Activated CD4-positive, alpha-beta T cell treated with anti-CD3 and anti-CD28 coated beads, Interleukin-2, Interleukin-6, amounts not matched to agents 100 ng/mL and 50 ng/mL, durations not matched to agents 16 hours and 8 hours (primary cell): ENCODE data around the gene F12.
"Not testable (repeated sequence)": the region's sequence is repeated elsewhere in the genome, so short reads cannot be mapped to it uniquely, and the experiment has no call there.

Source experiments
- DNase-seq: peaks from one replicate; pipeline ENCODE4 v3.0.0-alpha.2; 2020

The F12 gene

DNA sequence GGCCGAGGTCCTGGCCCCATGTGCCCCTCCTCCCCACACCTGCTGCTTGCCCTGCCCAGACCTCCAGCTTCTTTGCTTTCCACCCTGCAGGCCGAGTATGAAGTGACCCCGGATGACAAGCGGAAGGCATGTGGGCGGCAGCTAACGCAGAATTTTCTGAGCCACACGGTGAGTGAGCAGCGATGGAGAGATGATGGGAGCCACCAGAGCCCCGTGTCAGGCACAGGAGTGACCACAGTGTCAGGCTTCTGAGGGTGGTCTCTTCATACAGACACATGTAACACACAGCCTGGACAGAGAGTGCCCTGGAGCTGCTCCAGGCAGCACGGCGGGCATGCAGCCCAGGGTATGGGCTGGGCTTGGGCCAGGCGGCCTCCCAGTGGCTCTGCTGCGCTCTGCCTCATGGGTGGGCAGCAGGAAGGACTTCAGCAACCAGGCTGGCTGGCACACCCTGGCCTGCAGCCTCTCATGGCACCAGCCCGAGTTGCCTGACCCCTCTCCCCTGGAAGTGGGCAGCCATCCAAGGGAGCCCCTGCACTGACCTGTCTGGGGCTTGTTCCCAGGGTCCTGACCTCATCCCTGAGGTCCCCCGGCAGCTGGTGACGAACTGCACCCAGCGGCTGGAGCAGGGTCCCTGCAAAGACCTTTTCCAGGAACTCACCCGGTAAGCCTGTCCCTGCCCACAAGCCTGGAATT, 22.9 kb upstream of the F12 start:
- DNase-seq: no peak

GRCh38 chr5:177431317-177432142, 22.2 kb upstream of the F12 start:
- peak; percentile 92 for DNase-seq

GRCh38 chr5:177430972-177431316, 21.6 kb upstream of the F12 start:
- DNase-seq: peak; percentile 33

- DNase-seq: no peak
These were observed 21.0 kb upstream of the F12 start for GRCh38 chr5:177430140-177430951.

GRCh38 chr5:177429248-177430040, 20.1 kb upstream of the F12 start:
- DNase-seq: peak; percentile 94

DNA sequence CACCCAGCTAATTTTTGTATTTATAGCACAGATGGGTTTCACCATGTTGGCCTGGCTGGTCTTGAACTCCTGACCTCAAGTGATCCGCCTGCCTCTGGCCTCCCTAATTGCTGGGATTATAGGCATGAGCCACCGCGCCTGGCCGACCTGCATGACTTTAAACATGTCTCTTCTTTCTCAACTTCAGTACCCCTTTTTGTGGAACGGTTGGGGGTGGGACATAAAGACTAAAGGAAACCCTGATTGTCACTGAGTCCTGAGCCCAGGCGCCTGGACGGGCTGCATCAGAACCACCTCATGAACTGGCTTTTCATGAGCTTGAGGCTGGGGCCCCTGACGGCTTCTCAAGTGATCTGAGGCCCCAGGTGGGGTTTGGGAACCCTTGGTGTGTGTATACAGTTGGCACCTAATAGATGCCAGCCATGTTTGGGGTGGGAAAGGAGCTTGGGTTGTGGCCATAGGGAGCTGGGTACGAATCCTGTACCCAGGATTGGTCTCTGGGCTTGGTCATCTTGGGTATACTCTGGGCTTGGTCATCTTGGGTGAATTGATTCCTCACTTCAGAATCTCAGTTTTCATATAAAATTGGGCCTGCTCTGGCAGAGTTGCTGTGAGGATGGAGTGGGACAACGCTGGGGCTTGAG, 19.3 kb upstream of the F12 start:
- no peak for DNase-seq

GRCh38 chr5:177427919-177428573, 18.7 kb upstream of the F12 start:
- peak; percentile 70 for DNase-seq

DNA sequence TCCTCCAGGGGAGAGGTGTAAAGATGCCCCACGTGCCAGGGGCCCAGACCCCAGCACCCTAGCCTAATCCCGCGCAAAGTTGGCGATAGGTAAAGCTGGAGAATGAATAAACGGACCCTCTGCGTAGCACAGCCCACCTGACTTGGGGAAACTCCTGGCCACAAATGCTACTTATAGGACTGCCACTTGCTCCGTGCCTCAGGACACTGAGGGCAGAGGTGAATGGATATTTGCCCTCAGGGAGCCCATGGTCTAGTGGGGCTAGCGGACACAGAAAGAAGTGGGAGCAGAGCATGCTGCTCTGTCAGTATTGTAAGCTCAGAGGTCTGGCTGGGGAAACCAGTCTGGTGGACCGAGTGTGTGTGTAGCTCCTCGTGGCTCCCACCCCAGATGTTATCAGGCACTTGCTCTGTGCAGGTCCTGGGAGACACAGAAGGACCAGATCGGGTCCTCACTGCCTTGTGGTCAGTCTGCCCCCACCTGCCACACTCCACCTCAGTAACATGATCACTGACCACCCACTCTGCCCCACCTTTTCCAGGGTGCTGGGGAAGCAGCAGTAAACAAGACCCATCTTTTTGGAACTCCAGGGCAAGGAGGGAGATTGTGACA, 18.0 kb upstream of the F12 start:
- peak; percentile 40 for DNase-seq

GRCh38 chr5:177426566-177427210, 17.3 kb upstream of the F12 start, which contains the start of gene GRK6:
Gene GRK6, plus strand, starts transcription at chr5:177426676. Its CDS starts 170 bp downstream, at chr5:177426846.
- DNase-seq: peak; percentile 77

GRCh38 chr5:177425801-177426565, 16.6 kb upstream of the F12 start:
- peak; percentile 100 for DNase-seq

DNA sequence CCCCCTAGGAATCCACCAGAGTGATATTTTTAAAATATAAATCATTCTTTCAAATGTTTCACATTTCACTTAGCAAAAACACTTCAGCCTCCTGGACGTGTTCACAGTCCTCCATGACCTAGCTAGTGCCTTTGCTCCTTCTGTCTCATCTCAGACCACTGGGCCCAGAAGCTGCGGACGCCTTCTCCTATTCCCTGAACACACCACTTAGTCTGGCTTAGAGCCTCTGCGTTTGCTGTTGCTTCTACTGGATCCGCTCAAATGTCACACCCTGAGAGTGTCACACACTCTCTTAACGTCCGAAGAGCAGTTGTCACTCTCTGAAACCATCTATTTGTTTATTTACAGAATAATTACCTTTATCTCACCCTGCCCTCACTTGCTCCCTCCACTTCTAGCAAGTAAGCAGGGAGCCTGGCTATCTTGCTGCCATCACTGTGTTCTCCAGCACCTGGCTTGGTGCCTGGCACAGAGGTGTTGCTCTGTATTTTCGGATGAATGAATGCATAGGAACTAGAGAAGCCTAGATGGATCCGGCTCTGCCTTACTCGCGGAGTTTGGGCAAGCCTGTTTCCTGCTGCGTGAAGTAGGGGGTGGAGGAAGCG, 15.9 kb upstream of the F12 start:
- no peak for DNase-seq

DNA sequence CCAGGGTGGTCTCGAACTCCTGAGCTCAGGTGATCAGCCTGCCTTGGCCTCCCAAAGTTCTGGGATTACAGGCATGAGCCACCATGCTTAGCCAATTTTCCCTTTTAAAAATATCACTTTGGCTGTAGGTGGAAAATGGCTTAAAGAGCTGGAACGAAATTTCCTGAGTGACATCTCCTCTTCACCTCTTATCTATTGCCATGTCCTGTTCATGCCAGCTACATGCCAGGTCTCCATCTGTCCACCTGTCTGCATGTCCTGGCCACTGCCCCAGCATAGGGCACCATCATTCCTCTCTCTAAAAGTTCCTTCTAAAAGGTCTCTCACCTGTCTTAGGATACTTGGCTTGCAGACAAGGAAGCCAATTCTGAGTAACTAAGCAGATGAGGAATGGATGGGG, 14.3 kb upstream of the F12 start:
- no peak for DNase-seq

DNA sequence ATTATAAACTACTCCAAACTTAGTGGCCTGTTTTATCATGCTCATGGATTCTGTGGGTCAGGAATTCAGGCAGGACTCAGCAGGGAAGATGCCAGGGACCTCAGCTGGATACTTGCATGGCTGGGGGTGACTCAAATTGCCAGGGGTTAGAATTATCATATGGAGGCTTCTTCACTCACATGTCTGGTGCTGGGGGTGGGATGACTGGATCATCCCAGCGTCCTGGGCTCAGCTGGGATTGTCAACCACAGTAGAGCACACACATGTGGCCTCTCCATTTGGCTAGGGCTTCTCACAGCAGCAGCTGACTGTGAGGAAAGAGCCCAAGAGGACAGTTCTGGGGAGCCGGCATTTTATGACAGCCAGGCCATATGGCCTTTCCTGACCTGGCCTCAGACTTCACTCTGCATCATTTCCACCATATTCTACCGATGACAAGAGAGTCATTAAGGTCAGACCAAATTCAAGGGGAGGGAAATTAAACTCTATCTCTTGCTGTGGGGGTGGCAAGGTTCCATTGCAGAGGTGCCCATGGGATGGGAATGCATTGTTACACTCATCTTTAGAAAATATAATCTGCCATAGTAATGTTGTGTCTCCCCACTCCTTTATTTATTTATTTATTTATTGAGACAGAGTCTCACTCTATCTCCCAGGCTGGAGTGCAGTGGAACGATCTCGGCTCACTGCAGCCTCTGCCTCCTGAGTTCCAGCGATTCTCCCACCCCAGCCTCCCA, 11.9 kb upstream of the F12 start:
- DNase-seq: no peak

- DNase-seq: not testable (repeated sequence)
These were observed 11.1 kb upstream of the F12 start for GRCh38 chr5:177420472-177420871.

DNA sequence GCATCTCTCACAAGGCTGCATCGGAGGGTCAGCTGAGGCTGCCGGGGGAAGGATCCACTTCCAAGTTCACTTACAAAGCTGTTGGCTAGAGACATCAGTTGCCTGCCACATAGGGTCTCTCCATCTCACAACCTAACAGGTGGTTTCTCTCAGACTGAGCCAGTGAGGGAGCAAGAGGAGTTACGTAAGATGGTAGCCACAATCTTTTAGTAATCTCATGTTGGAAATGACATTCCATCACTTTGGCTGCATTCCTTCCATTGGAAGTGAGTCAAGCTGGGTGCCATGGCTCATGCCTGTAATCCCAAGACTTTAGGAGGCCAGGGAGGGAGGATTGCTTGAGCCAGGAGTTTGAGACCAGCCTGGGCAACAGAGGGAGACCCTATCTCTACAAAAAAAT, 9.7 kb upstream of the F12 start:
- no peak for DNase-seq

- DNase-seq: not testable (repeated sequence)
These were observed 7.7 kb upstream of the F12 start for GRCh38 chr5:177417081-177417480.

GRCh38 chr5:177414481-177414880, 5.1 kb upstream of the F12 start:
- DNase-seq: no peak

- no peak for DNase-seq
These were observed 3.4 kb upstream of the F12 start for GRCh38 chr5:177412603-177413233.
